ENCODE measurements around the gene TRIM22.
"Not testable (repeated sequence)": the region's sequence is repeated elsewhere in the genome, so short reads cannot be mapped to it uniquely, and the experiment has no call there.

Gene TRIM22

GRCh38 chr11:5689551-5689983, at the start of gene TRIM22:
Gene TRIM22 (plus strand): TSS chr11:5689790. CDS start chr11:5696233, 6,443 bp downstream.
- DNase-seq = peak; percentile 78

GRCh38 chr11:5639953-5640352, 49.6 kb upstream of the TRIM22 start:
- no peak for DNase-seq

- DNase-seq = no peak
Observed at GRCh38 chr11:5643585-5643984, 46.0 kb upstream of the TRIM22 start.

- no peak for DNase-seq
Observed at GRCh38 chr11:5646139-5646538, 43.5 kb upstream of the TRIM22 start.

GRCh38 chr11:5655474-5655873, 34.1 kb upstream of the TRIM22 start:
- no peak for DNase-seq

- not testable (repeated sequence) for DNase-seq
Observed at GRCh38 chr11:5656956-5657355, 32.6 kb upstream of the TRIM22 start.

- no peak for DNase-seq
Observed at GRCh38 chr11:5658318-5658717, 31.3 kb upstream of the TRIM22 start.

- DNase-seq = no peak
Observed at GRCh38 chr11:5663511-5663910, 26.1 kb upstream of the TRIM22 start.

GRCh38 chr11:5665051-5665570, 24.5 kb upstream of the TRIM22 start:
- no peak for DNase-seq

GRCh38 chr11:5665746-5666401, 23.7 kb upstream of the TRIM22 start:
- no peak for DNase-seq

- DNase-seq = no peak
Observed at GRCh38 chr11:5666402-5666793, 23.2 kb upstream of the TRIM22 start.

GRCh38 chr11:5671831-5672230, 17.8 kb upstream of the TRIM22 start:
- no peak for DNase-seq

- DNase-seq = no peak
Observed at GRCh38 chr11:5674391-5674790, 15.2 kb upstream of the TRIM22 start.

- DNase-seq = no peak
Observed at GRCh38 chr11:5679811-5680210, 9.8 kb upstream of the TRIM22 start.

GRCh38 chr11:5682890-5683441, 6.6 kb upstream of the TRIM22 start:
- DNase-seq = not testable (repeated sequence)

- DNase-seq = peak; percentile 68
Observed at GRCh38 chr11:5683620-5684019, 6.0 kb upstream of the TRIM22 start.

- no peak for DNase-seq
Observed at GRCh38 chr11:5684036-5684645, 5.4 kb upstream of the TRIM22 start.

GRCh38 chr11:5684646-5685362, 4.8 kb upstream of the TRIM22 start, which contains the start of gene TRIM5:
Gene TRIM5 (minus strand): TSS chr11:5685074. CDS start chr11:5680177, 4,897 bp downstream.
- DNase-seq = peak; percentile 84

- DNase-seq = no peak
Observed at GRCh38 chr11:5686426-5686825, 3.2 kb upstream of the TRIM22 start.

- no peak for DNase-seq
Observed at GRCh38 chr11:5688482-5688881, 1.1 kb upstream of the TRIM22 start.

- no peak for DNase-seq
Observed at GRCh38 chr11:5690216-5690615, 626 bp downstream of the TRIM22 start.

GRCh38 chr11:5690736-5691135, 1.1 kb downstream of the TRIM22 start:
- peak; percentile 12 for DNase-seq

GRCh38 chr11:5691238-5691963, 1.8 kb downstream of the TRIM22 start:
- DNase-seq = peak; percentile 21
